LNCAP (cell line): ENCODE data around the gene TRRAP.

Experiments used
- TF ChIP-seq, protein P1 (sequence below): fragments of 450-650 bp; IDR thresholded peaks from 2 replicates; pipeline ENCODE4 v1.5.1; 2017; ENCODE audit warnings: mild to moderate bottlenecking

TRRAP gene

DNA sequence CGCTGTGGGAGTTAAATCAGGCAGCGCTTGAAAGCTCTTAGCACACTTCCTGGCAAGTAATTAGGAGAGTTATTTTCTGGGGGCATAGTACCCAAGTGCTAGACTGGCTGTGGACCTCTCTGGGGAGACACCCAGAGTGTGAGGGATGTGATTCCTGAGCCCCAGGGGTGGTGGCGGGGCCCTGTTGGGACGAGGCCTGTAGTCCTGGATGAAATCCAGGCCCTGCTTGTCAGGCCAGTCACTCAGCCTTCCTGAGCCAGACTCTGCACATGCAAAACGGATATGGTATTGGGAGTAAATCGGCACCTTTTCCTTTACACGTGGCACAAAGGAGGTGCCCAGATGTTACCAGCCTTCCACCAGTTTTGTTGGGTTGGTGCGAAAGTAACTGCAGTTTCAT lies 31.2 kb downstream of the TRRAP start:
- TF ChIP-seq, protein P1, sequence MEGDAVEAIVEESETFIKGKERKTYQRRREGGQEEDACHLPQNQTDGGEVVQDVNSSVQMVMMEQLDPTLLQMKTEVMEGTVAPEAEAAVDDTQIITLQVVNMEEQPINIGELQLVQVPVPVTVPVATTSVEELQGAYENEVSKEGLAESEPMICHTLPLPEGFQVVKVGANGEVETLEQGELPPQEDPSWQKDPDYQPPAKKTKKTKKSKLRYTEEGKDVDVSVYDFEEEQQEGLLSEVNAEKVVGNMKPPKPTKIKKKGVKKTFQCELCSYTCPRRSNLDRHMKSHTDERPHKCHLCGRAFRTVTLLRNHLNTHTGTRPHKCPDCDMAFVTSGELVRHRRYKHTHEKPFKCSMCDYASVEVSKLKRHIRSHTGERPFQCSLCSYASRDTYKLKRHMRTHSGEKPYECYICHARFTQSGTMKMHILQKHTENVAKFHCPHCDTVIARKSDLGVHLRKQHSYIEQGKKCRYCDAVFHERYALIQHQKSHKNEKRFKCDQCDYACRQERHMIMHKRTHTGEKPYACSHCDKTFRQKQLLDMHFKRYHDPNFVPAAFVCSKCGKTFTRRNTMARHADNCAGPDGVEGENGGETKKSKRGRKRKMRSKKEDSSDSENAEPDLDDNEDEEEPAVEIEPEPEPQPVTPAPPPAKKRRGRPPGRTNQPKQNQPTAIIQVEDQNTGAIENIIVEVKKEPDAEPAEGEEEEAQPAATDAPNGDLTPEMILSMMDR: no peak

DNA sequence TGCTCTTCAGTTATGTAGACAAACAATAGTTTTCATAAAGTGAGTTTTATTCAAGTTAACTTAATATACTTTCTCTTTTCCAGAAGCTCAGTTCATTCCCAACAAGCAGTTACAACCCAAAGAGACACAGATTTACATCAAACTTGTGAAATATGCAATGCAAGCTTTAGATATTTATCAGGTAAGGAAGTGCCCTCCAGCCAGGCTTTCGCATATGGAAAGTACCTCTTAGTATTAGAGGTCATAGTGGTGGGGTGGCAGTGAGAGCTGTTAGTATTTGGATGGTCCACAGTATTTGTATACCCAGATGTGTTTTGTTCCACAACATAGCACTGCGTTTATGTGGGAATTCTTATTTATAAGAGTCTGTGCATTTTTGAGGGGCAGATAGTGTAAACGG lies 32.1 kb downstream of the TRRAP start:
- TF ChIP-seq, protein P1: no peak

DNA sequence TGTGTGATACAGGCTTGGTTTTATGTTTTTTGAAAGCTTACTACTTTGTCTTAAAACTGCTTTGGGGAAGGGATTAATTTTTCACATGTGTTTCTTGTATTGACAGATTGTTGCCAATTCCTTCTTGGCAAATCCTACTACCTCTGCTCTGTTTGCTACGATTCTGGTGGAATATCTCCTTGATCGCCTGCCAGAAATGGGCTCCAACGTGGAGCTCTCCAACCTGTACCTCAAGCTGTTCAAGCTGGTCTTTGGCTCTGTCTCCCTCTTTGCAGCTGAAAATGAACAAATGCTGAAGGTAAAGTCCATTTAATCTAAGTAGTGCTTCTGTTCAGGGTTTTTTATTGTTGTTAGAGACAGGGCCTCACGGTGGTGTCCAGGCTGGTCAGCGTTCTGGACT lies 33.6 kb downstream of the TRRAP start:
- TF ChIP-seq, protein P1: no peak

DNA sequence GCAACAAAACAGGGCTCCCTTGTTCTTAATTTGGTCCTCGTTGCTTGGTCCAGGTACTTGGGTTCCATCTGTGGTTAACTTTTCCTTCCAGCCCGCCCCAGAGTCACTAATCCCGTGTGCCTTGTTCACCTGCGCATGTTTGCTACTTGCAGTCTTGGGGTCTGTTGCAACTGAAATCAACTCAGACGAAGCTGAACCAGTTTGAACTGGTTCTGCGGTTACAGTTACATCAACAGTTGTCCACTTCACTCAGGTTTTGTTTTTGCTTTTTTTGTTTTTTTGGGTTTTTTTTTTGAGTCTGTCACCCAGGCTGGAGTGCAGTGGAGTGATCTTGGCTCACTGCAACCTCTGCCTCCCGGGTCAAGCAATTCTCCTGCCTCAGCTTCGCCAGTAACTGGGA lies 34.7 kb downstream of the TRRAP start:
- TF ChIP-seq, protein P1: no peak

DNA sequence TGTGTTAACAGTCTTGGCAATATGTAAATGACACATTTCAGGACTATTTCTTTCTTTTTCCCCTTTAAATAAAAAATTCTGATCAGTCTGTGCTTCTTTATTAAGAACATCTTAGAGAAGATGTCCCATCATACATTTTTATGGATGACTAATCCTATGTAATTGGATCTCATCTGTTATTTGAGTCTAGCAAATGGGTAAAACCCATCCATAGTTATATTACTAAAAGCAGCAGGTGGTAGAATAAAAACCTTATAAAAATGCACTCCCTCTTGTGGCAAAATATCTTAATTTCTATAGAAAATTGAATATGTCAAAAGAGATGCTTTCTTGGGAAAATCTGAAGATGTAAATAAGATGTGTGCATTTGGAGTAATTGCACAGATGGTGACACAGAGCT lies 35.3 kb downstream of the TRRAP start:
- TF ChIP-seq, protein P1: no peak

DNA sequence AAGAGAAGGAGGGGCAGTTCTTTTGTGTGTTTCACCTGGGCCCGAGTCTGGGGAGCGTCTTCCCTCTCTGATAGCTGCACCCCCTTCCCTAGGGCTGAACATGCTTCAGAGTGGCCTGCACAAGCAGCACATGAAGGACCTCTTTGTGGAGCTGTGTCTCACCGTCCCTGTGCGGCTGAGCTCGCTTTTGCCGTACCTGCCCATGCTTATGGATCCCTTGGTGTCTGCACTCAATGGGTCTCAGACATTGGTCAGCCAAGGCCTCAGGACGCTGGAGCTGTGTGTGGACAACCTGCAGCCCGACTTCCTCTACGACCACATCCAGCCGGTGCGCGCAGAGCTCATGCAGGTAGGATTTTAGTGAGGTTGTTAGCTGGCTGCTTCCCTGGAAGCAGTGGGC lies 39.0 kb downstream of the TRRAP start:
- TF ChIP-seq, protein P1: no peak

DNA sequence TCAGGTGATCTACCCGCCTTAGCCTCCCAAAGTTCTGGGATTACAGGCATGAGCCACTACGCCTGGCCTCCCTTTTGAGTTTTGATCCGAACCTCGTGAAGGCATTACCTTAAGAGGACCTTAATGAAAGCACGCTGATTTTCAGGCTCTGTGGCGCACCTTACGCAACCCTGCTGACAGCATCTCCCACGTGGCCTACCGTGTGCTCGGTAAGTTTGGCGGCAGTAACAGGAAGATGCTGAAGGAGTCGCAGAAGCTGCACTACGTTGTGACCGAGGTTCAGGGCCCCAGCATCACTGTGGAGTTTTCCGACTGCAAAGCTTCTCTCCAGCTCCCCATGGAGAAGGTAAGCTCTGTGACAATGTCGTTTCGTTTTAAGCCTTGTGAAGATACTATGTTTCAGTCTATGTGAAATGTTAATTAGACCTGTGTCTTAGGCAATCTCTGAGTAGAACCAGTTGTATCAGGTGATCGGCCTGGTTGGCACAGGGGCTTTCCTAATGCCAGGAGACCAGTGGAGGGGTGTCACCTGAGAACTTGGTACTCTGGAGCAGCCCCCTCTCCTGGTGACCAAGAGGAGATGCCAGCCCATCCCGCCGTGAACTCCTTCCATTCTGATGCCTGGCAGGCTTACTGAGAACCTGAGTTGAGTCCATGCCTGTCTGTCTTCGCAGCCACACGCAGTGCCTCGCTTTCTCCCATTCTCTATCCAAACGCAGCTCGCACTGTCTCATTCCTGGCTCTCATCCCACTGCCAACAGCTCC lies 43.5 kb downstream of the TRRAP start:
- TF ChIP-seq, protein P1: no peak
